HEK293 (cell line): ENCODE data around the gene BMERB1.
A peak's percentile ranks its signal among the peaks of the same experiment; 100 is the strongest.

Experiments used
- CTCF ChIA-PET: fragments of 350-600 bp; formaldehyde crosslinking; extraction: SDS; loops from one replicate; lab custom pipeline; 2021; ENCODE audit warnings: antibody characterized with exemption; lab: Yijun Ruan, JAX
- POLR2A ChIA-PET: fragments of 300-600 bp; formaldehyde crosslinking; extraction: SDS; loops from one replicate; lab custom pipeline; 2020; ENCODE audit warnings: antibody characterized with exemption, inconsistent platforms; lab: Yijun Ruan, JAX
- H3K27ac ChIP-seq: fragments of 200-500 bp; sonication (Bioruptor generic); 2 replicates; pipeline ENCODE4 v1.5.1; 2014; ENCODE audit warnings: low read depth, low read length, control low read depth, inconsistent platforms; ENCODE audit errors: extremely low read depth
- H3K36me3 ChIP-seq, 2 experiments: fragments of 200-500 bp in 1 of 2; sonication (Bioruptor generic) in 1 of 2; 1 replicate in 1 of 2; 2 replicates in 1 of 2; pipeline ENCODE4 v1.5.1; 2014 to 2017; ENCODE audit warnings: inconsistent platforms in 2 of 2, low read length in 2 of 2; ENCODE audit not compliant: control insufficient read depth in 2 of 2, insufficient read depth in 1 of 2
- H3K4me1 ChIP-seq: fragments of 200-500 bp; sonication (Bioruptor generic); 2 replicates; pipeline ENCODE4 v1.5.1; 2014; ENCODE audit warnings: mild to moderate bottlenecking, low read length, inconsistent platforms; ENCODE audit not compliant: control insufficient read depth, insufficient read depth
- H3K4me3 ChIP-seq: 2 replicates; pipeline ENCODE4 v1.5.1; 2011; ENCODE audit warnings: low read depth, mild to moderate bottlenecking, control low read depth, low read length, moderate library complexity
- H3K9me3 ChIP-seq: fragments of 200-500 bp; sonication (Bioruptor generic); 2 replicates; pipeline ENCODE4 v1.5.1; 2014; ENCODE audit warnings: low read depth, low read length, inconsistent platforms; ENCODE audit not compliant: control insufficient read depth, insufficient read depth
- BCL11B ChIP-seq: fragments of 450-650 bp; formaldehyde crosslinking; IDR thresholded peaks from 2 replicates; pipeline ENCODE4 v1.5.1; 2016; ENCODE audit warnings: low read depth, missing biosample characterization, missing genetic modification characterization
- MZF1 ChIP-seq: fragments of 450-650 bp; formaldehyde crosslinking; IDR thresholded peaks from 2 replicates; pipeline ENCODE4 v1.5.1; 2017; ENCODE audit warnings: missing biosample characterization, missing genetic modification characterization, borderline replicate concordance
- TRIM28 ChIP-seq: IDR thresholded peaks from 2 replicates; pipeline ENCODE4 v1.6.1; 2011; ENCODE audit warnings: low read length, control low read depth, borderline replicate concordance
- ZFHX2 ChIP-seq: fragments of 450-650 bp; formaldehyde crosslinking; conservative IDR thresholded peaks from 2 replicates; pipeline ENCODE4 v1.5.1; 2016; ENCODE audit warnings: missing biosample characterization, missing genetic modification characterization
- ZNF140 ChIP-seq: fragments of 450-650 bp; formaldehyde crosslinking; IDR thresholded peaks from 2 replicates; pipeline ENCODE4 v1.5.1; 2016; ENCODE audit warnings: missing biosample characterization, missing genetic modification characterization
- ZNF354C ChIP-seq: fragments of 450-650 bp; formaldehyde crosslinking; IDR thresholded peaks from 2 replicates; pipeline ENCODE4 v1.5.1; 2016; ENCODE audit warnings: missing biosample characterization, missing genetic modification characterization, low read depth, borderline replicate concordance
- ZNF37A ChIP-seq: fragments of 450-650 bp; IDR thresholded peaks from 2 replicates; pipeline ENCODE4 v1.5.1; 2018; ENCODE audit warnings: missing biosample characterization, missing genetic modification characterization
- ZNF48 ChIP-seq: fragments of 450-650 bp; formaldehyde crosslinking; IDR thresholded peaks from 2 replicates; pipeline ENCODE4 v1.5.1; 2016; ENCODE audit warnings: missing biosample characterization, missing genetic modification characterization
- ZNF623 ChIP-seq: fragments of 450-650 bp; formaldehyde crosslinking; IDR thresholded peaks from 2 replicates; pipeline ENCODE4 v1.5.1; 2016; ENCODE audit warnings: missing biosample characterization, missing genetic modification characterization
- ZNF654 ChIP-seq: fragments of 450-650 bp; formaldehyde crosslinking; IDR thresholded peaks from 2 replicates; pipeline ENCODE4 v1.5.1; 2016; ENCODE audit warnings: low read depth, missing biosample characterization, missing genetic modification characterization
- TF ChIP-seq, protein P1 (sequence below): IDR thresholded peaks from 2 replicates; pipeline ENCODE4 v1.6.1; 2011; ENCODE audit warnings: mild to moderate bottlenecking, low read depth, low read length, borderline replicate concordance
- TF ChIP-seq, protein P2 (sequence below): fragments of 450-650 bp; formaldehyde crosslinking; IDR thresholded peaks from 2 replicates; pipeline ENCODE4 v1.5.1; 2016; ENCODE audit warnings: missing biosample characterization, missing genetic modification characterization
- TF ChIP-seq, protein P3 (sequence below): fragments of 450-650 bp; formaldehyde crosslinking; IDR thresholded peaks from 2 replicates; pipeline ENCODE4 v1.5.1; 2016; ENCODE audit warnings: missing biosample characterization, missing genetic modification characterization, borderline replicate concordance
- TF ChIP-seq, protein P4 (sequence below): fragments of 450-650 bp; formaldehyde crosslinking; IDR thresholded peaks from 2 replicates; pipeline ENCODE4 v1.5.1; 2016; ENCODE audit warnings: missing biosample characterization, missing genetic modification characterization, borderline replicate concordance

Gene BMERB1

DNA sequence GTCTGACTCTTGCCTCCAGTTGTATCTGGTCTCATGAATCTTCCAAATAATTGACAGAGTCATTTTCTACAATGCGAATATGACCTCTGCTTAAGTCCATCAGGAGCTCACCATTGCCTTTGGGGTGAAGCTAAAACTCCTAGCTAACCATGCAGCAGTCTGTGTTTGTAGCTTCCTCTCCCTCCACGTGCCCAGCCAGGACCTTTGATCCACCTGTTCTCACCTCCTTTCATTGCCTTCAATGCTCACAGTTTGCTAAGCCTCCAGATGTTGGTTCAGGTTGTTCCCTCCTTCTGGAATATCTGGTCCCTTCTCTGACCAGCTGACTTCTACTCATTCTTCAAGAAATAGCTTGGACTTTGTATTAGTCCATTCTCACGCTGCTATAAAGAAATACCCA, 23.0 kb downstream of the BMERB1 start (continued):
- TF ChIP-seq, protein P1, sequence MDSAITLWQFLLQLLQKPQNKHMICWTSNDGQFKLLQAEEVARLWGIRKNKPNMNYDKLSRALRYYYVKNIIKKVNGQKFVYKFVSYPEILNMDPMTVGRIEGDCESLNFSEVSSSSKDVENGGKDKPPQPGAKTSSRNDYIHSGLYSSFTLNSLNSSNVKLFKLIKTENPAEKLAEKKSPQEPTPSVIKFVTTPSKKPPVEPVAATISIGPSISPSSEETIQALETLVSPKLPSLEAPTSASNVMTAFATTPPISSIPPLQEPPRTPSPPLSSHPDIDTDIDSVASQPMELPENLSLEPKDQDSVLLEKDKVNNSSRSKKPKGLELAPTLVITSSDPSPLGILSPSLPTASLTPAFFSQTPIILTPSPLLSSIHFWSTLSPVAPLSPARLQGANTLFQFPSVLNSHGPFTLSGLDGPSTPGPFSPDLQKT: no peak
- TF ChIP-seq ZNF37A (tag by site-specific recombination) (no peak), BCL11B (tag by site-specific recombination) (no peak), ZNF354C (tag by site-specific recombination) (no peak)
- TF ChIP-seq, all 188 proteins: peak for 0

DNA sequence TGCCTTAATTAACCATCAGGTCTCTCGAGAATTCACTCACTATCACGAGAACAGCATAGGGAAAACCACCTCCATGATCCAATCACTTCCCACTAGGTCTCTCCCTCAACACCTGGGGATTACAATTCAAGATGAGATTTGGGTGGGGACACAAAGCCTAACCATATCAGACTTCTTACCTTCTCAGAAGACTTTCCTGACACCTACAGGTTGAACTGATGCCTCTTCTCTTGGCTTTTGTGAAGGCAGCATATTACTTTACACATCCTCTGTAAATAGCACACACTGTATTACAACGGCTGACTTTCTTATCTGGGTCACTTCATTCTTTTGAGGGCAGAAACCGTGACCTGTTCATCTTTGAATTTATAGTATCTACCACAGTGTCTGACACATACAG, 23.6 kb downstream of the BMERB1 start:
- TF ChIP-seq ZNF140 (tag by site-specific recombination): no peak
- TF ChIP-seq ZNF48 (tag by site-specific recombination): no peak
- TF ChIP-seq, protein P2, sequence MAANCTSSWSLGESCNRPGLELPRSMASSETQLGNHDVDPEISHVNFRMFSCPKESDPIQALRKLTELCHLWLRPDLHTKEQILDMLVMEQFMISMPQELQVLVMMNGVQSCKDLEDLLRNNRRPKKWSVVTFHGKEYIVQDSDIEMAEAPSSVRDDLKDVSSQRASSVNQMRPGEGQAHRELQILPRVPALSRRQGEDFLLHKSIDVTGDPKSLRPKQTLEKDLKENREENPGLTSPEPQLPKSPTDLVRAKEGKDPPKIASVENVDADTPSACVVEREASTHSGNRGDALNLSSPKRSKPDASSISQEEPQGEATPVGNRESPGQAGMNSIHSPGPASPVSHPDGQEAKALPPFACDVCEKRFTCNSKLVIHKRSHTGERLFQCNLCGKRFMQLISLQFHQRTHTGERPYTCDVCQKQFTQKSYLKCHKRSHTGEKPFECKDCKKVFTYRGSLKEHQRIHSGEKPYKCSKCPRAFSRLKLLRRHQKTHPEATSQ (tag by site-specific recombination): 0 out of 2 replicates have a peak, but pooled peaks have one; percentile 36
- TF ChIP-seq MZF1: peak; percentile 38; the same call in 1 of the 2 replicates
- TF ChIP-seq, protein P3, sequence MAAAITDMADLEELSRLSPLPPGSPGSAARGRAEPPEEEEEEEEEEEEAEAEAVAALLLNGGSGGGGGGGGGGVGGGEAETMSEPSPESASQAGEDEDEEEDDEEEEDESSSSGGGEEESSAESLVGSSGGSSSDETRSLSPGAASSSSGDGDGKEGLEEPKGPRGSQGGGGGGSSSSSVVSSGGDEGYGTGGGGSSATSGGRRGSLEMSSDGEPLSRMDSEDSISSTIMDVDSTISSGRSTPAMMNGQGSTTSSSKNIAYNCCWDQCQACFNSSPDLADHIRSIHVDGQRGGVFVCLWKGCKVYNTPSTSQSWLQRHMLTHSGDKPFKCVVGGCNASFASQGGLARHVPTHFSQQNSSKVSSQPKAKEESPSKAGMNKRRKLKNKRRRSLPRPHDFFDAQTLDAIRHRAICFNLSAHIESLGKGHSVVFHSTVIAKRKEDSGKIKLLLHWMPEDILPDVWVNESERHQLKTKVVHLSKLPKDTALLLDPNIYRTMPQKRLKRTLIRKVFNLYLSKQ (tag by site-specific recombination): no peak
- no peak for TF ChIP-seq TRIM28
- peak; percentile 49 for TF ChIP-seq ZNF654 (tag by site-specific recombination)
- TF ChIP-seq, protein P4, sequence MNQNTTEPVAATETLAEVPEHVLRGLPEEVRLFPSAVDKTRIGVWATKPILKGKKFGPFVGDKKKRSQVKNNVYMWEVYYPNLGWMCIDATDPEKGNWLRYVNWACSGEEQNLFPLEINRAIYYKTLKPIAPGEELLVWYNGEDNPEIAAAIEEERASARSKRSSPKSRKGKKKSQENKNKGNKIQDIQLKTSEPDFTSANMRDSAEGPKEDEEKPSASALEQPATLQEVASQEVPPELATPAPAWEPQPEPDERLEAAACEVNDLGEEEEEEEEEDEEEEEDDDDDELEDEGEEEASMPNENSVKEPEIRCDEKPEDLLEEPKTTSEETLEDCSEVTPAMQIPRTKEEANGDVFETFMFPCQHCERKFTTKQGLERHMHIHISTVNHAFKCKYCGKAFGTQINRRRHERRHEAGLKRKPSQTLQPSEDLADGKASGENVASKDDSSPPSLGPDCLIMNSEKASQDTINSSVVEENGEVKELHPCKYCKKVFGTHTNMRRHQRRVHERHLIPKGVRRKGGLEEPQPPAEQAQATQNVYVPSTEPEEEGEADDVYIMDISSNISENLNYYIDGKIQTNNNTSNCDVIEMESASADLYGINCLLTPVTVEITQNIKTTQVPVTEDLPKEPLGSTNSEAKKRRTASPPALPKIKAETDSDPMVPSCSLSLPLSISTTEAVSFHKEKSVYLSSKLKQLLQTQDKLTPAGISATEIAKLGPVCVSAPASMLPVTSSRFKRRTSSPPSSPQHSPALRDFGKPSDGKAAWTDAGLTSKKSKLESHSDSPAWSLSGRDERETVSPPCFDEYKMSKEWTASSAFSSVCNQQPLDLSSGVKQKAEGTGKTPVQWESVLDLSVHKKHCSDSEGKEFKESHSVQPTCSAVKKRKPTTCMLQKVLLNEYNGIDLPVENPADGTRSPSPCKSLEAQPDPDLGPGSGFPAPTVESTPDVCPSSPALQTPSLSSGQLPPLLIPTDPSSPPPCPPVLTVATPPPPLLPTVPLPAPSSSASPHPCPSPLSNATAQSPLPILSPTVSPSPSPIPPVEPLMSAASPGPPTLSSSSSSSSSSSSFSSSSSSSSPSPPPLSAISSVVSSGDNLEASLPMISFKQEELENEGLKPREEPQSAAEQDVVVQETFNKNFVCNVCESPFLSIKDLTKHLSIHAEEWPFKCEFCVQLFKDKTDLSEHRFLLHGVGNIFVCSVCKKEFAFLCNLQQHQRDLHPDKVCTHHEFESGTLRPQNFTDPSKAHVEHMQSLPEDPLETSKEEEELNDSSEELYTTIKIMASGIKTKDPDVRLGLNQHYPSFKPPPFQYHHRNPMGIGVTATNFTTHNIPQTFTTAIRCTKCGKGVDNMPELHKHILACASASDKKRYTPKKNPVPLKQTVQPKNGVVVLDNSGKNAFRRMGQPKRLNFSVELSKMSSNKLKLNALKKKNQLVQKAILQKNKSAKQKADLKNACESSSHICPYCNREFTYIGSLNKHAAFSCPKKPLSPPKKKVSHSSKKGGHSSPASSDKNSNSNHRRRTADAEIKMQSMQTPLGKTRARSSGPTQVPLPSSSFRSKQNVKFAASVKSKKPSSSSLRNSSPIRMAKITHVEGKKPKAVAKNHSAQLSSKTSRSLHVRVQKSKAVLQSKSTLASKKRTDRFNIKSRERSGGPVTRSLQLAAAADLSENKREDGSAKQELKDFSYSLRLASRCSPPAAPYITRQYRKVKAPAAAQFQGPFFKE (tag by site-specific recombination): no peak
- TF ChIP-seq ZFHX2 (tag by site-specific recombination): no peak
- no peak for TF ChIP-seq ZNF623 (tag by site-specific recombination)
- TF ChIP-seq, all 188 proteins: peak for 3
- H3K4me3 ChIP-seq: no peak overlapping the region
- ChIA-PET CTCF (interaction anchor here (1.0 kb wide), 1 partner anchor 30 kb away, joined by 3 read pairs; no protein-coding TSS in a partner anchor), POLR2A (no interaction called here)
- H3K9me3 ChIP-seq: no peaks in the 10 kb centered on the region
- H3K4me1 ChIP-seq: no peaks in the 10 kb centered on the region
- H3K36me3 ChIP-seq: no peaks in the 10 kb centered on the region
- H3K27ac ChIP-seq: no peak overlapping the region
